Inferior parietal cortex (tissue), 1 donor: ENCODE data around the gene SRCAP.

Experiments used
- DNase-seq: peaks from one replicate; pipeline ENCODE4 v3.0.0-alpha.2; 2016; ENCODE audit errors: extremely low spot score

The SRCAP gene

GRCh38 chr16:30758988-30759491, 60.1 kb downstream of the SRCAP start:
- DNase-seq = no peak

GRCh38 chr16:30760001-30760559, 61.1 kb downstream of the SRCAP start:
- no peak for DNase-seq

- no peak for DNase-seq
Observed at GRCh38 chr16:30760577-30761426, 61.8 kb downstream of the SRCAP start.

- DNase-seq = no peak
Observed at GRCh38 chr16:30761427-30761927, 62.5 kb downstream of the SRCAP start.

GRCh38 chr16:30761928-30762902, 63.2 kb downstream of the SRCAP start, which contains the start of the genes CFAP119 and RNF40:
Gene CFAP119 (minus strand): TSS chr16:30762062. CDS start chr16:30761748, 314 bp downstream.
Gene RNF40 (plus strand): TSS chr16:30762322. CDS start chr16:30762546, 224 bp downstream.
- DNase-seq = peak; percentile 98

GRCh38 chr16:30762991-30763725, 64.2 kb downstream of the SRCAP start:
- no peak for DNase-seq

- no peak for DNase-seq
Observed at GRCh38 chr16:30764086-30764485, 65.1 kb downstream of the SRCAP start.

GRCh38 chr16:30764816-30765465, 66.0 kb downstream of the SRCAP start:
- DNase-seq = no peak

- no peak for DNase-seq
Observed at GRCh38 chr16:30766206-30766932, 67.4 kb downstream of the SRCAP start.

GRCh38 chr16:30766933-30767284, 67.9 kb downstream of the SRCAP start:
- DNase-seq = no peak

GRCh38 chr16:30767767-30768465, 68.9 kb downstream of the SRCAP start:
- no peak for DNase-seq

GRCh38 chr16:30768583-30769181, 69.7 kb downstream of the SRCAP start:
- DNase-seq = no peak

GRCh38 chr16:30769379-30770089, 70.6 kb downstream of the SRCAP start:
- no peak for DNase-seq

GRCh38 chr16:30771726-30772125, 72.8 kb downstream of the SRCAP start:
- DNase-seq = no peak

- DNase-seq = no peak
Observed at GRCh38 chr16:30773826-30774225, 74.9 kb downstream of the SRCAP start.

- DNase-seq = no peak
Observed at GRCh38 chr16:30774367-30775130, 75.6 kb downstream of the SRCAP start.

- no peak for DNase-seq
Observed at GRCh38 chr16:30775131-30775391, 76.1 kb downstream of the SRCAP start.
